Measurements from ENCODE around the gene INAFM2.
A peak's percentile ranks its signal among the peaks of the same experiment; 100 is the strongest.

INAFM2 gene

DNA sequence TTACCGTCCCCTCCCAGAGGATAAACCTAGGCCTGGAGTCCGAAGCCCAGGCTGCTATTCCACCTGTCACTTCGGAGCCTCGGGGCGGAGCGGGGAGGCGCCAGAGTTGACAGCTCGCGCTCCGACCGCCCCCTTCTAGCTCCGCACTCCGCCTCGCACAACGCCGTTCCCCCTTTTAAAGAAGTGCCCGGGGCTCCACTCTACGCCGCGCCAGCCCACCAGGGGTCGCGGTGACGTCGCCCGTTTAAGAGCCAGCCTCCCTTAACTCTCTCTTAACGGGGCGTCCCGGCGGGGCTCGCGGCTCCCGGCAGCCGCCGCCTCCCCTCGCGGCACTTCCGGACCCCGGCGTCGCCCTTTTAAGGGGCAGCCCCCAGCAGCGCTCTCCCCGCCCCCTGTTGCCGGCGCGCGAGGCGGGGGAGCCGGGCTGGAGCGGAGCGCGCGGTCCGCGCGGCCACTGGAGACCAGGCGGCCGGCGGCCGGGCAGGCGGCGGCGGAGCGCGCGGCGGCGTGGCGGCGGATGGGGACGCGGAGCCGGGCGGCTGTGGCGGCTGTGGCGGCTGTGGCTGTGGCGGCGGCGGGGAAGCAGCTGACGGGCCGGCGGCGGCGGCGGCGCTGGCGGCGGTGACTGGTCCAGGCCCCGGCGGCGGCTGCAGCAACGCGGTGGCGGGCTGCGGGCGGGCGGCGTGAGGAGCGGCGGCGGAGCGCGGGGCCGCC is at the start of gene INAFM2:
Gene INAFM2 (plus strand): TSS at position 454 of the 714 bp plus-strand sequence. CDS start 364 bp downstream, outside the sequence.
- TF ChIP-seq, protein P1, sequence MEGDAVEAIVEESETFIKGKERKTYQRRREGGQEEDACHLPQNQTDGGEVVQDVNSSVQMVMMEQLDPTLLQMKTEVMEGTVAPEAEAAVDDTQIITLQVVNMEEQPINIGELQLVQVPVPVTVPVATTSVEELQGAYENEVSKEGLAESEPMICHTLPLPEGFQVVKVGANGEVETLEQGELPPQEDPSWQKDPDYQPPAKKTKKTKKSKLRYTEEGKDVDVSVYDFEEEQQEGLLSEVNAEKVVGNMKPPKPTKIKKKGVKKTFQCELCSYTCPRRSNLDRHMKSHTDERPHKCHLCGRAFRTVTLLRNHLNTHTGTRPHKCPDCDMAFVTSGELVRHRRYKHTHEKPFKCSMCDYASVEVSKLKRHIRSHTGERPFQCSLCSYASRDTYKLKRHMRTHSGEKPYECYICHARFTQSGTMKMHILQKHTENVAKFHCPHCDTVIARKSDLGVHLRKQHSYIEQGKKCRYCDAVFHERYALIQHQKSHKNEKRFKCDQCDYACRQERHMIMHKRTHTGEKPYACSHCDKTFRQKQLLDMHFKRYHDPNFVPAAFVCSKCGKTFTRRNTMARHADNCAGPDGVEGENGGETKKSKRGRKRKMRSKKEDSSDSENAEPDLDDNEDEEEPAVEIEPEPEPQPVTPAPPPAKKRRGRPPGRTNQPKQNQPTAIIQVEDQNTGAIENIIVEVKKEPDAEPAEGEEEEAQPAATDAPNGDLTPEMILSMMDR (IDR thresholded peaks at IDR 0.05), result peak; percentile 15; the same call in 1 of the 2 replicates

DNA sequence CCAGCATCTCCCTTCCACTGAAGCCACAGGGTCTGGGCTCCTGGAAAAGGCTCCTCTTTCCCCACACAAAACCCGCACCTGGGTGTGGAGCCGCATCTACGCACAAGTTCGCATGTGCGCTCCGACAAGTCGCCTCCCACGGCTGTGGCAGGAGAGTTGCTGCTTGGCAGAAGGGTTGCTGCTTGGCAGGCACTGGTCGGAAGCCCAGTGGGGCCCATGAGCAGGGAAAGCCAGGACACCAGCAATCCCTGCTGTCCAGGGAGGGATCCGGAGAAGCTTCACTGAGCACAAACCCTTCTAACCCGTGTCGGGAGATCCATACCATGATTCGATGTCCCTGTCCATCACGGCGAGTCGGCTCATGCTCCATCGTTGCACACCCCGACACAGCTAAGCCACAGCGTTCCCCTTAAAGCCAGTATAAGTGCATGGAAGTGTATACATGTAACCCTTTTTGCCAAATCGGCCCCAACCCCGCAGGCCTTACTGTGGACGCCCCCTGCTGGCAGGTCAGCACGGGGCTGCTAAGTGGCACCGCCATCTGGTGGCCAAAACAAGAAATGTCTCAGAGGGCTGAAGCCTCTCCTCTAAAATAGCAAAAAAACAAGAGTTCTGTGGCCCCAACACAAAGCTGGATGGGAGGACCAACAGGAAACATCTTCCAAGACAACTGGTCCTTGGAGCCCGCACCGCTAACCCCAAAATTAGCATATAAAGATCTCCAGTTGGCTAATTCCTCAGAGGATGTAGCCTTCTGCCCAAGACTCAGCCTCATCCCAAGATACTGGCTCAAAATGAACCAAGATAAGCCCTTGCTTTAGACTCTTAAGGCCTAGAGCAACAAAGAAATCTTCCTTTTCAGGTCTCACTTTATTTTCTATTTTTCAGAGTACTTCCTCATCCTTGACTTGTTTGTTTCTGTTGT is 48.9 kb upstream of the INAFM2 start:
- TF ChIP-seq, protein P1 (IDR thresholded peaks at IDR 0.05), result peak; percentile 100

DNA sequence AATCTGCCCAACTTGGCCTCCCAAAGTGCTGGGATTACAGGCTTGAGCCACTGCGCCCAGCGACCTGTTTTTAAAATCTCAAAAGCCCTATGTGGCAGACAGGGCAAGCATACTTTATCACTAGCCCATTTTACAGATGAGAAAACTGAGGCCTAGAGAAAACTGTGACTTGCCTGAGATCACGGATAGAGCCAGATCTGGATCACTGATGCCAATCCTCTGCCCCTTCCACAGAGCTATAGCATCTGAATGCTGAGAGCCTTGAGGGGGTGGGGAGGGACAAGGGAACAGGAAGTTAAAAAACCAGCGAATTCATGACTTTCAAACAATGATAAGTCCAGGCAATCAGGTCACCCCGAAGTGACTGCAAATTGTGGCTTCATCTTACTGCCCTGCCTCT is 48.0 kb upstream of the INAFM2 start:
- TF ChIP-seq, protein P1 (IDR thresholded peaks at IDR 0.05), result no peak

DNA sequence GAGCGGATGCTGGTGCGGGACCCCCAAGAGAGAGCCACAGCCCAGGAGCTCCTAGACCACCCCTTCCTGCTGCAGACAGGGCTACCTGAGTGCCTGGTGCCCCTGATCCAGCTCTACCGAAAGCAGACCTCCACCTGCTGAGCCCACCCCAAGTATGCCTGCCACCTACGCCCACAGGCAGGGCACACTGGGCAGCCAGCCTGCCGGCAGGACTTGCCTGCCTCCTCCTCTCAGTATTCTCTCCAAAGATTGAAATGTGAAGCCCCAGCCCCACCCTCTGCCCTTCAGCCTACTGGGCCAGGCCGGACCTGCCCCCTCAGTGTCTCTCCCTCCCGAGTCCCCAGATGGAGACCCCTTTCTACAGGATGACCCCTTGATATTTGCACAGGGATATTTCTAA is 47.5 kb upstream of the INAFM2 start:
- TF ChIP-seq, protein P1 (IDR thresholded peaks at IDR 0.05), result no peak

DNA sequence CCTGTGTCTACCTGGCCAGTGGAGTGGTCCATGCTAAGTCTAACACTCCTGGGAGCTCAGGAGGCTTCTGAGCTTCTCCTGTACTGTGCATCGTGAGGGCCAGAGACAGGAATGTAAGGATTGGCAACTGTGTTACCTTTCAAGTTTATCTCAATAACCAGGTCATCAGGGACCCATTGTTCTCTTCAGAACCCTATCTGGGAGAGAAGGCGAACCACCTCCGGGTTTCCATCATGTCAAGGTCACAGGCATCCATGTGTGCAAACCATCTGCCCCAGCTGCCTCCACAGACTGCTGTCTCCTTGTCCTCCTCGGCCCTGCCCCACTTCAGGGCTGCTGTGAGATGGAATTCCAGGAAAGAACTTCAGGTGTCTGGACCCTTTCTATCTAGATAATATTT is 46.6 kb upstream of the INAFM2 start:
- TF ChIP-seq, protein P1 (IDR thresholded peaks at IDR 0.05), result no peak

DNA sequence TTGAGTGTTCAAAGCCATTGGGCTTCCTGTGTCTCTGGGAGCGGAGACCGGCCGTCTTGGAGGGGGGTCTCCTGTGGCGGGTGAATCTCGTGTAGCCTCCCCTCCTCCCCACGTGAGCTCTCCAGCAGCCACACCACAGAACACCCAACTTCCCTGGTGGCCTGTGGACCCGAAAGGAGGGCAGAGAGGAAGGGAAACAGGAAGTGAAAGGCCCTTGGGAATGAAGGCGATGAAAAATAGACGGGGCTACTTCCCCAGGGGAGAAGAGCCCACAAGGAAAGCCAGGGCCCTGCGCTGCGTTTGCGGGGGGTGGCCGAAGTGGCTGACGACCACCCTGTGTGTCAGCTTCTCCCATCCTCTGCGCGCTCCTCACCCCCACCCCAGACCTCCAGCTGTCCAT is 46.0 kb upstream of the INAFM2 start:
- TF ChIP-seq, protein P1 (IDR thresholded peaks at IDR 0.05), result no peak

DNA sequence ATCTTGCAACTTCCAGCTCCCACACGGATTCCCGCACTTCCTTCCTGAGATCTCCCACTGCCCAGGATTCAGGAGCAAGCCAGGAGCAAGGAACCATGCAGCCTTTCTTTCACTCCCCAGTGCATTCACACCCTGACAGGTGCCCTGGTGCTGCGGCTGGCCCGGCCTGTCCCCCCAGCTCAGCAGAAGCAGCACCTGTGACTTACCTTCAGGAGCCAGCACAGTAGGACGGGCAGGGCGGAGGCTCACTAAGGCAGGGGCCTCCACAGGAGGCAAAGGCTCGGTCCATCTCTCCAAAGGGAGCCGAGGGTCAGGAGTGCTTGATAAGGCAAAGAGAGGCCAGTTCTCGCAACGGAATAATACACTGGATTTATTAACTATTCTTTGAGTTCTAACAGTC is 45.5 kb upstream of the INAFM2 start:
- TF ChIP-seq, protein P1 (IDR thresholded peaks at IDR 0.05), result no peak
